Tibial nerve (tissue), 3 donors: ENCODE results near the gene MYL6.

Experiments used
- POLR2A ChIP-seq, 2 donors: fragments of 450-650 bp; IDR thresholded peaks; one replicate each; pipeline ENCODE4 v1.6.1; 2017; ENCODE audit warnings: antibody characterized with exemption in 2 of 2, mild to moderate bottlenecking in 2 of 2, moderate library complexity in 2 of 2
- TF ChIP-seq, protein P1 (sequence below), 5 experiments: fragments of 200-600 bp in 3 of 5; fragments of 450-650 bp in 2 of 5; sonication (generic) in 3 of 5; IDR thresholded peaks; one replicate each; pipeline ENCODE4 v1.5.1; 2016 to 2019; ENCODE audit warnings: antibody characterized with exemption in 5 of 5, mild to moderate bottlenecking in 3 of 5, moderate library complexity in 2 of 5

DNA sequence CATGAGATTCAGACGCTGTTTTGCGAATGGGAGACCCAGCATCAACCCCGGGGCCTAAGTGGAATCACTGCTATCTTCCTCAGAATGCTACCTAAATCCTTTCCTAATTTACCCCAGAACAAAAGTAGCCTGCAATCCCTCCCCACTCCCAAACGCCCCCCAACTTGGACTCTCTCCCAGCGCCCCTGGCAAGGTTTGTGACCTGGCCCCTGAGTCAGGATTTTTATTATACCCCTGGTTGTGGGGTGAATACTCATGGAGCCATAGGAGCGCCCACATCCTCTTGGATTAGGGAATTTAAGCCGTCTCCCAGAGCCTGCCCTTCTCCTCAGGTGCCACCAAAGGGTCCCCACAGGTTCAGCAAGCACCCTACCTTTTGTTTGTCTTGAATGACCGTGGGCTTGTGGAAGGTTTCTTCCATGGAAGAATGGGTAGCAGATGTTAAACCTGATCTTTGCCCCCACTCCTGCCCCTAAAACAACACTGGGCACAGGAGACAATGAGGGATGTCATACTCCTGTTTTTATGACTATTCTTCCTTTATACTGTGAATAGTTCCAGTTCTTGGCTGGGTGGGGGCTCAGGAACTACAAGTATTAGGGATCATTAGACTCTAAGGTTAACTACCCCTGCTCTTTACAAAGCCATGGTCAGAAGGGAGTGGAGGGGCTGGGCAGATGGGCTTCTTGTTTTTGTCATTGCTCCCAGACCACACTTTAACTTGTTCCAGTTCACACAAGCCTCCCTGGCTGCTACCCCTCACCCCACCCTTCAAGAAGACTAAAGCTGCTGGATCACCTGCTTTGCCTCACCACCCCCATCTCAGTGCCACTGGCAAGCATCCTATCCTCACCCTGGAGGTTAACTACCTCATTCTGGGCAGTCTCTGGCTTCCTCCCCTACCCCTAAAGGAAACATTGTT is 5.1 kb upstream of the MYL6 start:
- TF ChIP-seq, protein P1, sequence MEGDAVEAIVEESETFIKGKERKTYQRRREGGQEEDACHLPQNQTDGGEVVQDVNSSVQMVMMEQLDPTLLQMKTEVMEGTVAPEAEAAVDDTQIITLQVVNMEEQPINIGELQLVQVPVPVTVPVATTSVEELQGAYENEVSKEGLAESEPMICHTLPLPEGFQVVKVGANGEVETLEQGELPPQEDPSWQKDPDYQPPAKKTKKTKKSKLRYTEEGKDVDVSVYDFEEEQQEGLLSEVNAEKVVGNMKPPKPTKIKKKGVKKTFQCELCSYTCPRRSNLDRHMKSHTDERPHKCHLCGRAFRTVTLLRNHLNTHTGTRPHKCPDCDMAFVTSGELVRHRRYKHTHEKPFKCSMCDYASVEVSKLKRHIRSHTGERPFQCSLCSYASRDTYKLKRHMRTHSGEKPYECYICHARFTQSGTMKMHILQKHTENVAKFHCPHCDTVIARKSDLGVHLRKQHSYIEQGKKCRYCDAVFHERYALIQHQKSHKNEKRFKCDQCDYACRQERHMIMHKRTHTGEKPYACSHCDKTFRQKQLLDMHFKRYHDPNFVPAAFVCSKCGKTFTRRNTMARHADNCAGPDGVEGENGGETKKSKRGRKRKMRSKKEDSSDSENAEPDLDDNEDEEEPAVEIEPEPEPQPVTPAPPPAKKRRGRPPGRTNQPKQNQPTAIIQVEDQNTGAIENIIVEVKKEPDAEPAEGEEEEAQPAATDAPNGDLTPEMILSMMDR (IDR thresholded peaks at IDR 0.05) = no peak
- no peak for TF ChIP-seq POLR2A (IDR thresholded peaks at IDR 0.05)
